HG03108 (cell line): ENCODE results near the gene TMEM156.

Experiments
- ATAC-seq: cut with Tn5 transposase; IDR thresholded peaks from one replicate; pipeline ENCODE4 v1.9.1; 2021; ENCODE audit warnings: moderate library complexity; ENCODE audit not compliant: unreplicated experiment

TMEM156 gene

GRCh38 chr4:38928568-38928967, 103.6 kb downstream of the TMEM156 start:
- ATAC-seq: no peak

- ATAC-seq: no peak
These were observed 105.3 kb downstream of the TMEM156 start for GRCh38 chr4:38926896-38927295.

GRCh38 chr4:38925492-38926413, 106.5 kb downstream of the TMEM156 start:
- no peak for ATAC-seq

GRCh38 chr4:38924353-38924752, 107.9 kb downstream of the TMEM156 start:
- ATAC-seq: no peak

GRCh38 chr4:38923746-38924145, 108.5 kb downstream of the TMEM156 start:
- ATAC-seq: no peak

GRCh38 chr4:38921151-38921550, 111.1 kb downstream of the TMEM156 start:
- ATAC-seq: no peak

- ATAC-seq: no peak
These were observed 111.5 kb downstream of the TMEM156 start for GRCh38 chr4:38920677-38921076.

GRCh38 chr4:38920186-38920585, 112.0 kb downstream of the TMEM156 start:
- ATAC-seq: no peak

GRCh38 chr4:38919494-38919893, 112.7 kb downstream of the TMEM156 start:
- no peak for ATAC-seq

- no peak for ATAC-seq
These were observed 114.7 kb downstream of the TMEM156 start for GRCh38 chr4:38917481-38918025.
